Measurements from ENCODE around the gene MINDY4.

The MINDY4 gene

GRCh38 chr7:30911133-30911532 lies 139.9 kb downstream of the MINDY4 start:
- TF ChIP-seq CTCF (IDR thresholded peaks at IDR 0.05; ENCODE audit: insufficient read depth, low read depth, low read length, missing control alignments) = no peak
- no peak for DNase-seq (ENCODE audit: low read depth)
- H3K4me3 ChIP-seq (ENCODE audit: low read depth, low read length) = no peak overlapping the region

GRCh38 chr7:30911561-30911969 lies 140.3 kb downstream of the MINDY4 start, which contains the start of gene AQP1:
Gene AQP1, plus strand, starts transcription at chr7:30911853. Its CDS starts 57 bp downstream, at chr7:30911910.
- no peak within 1 kb of the TSS for H3K4me3 ChIP-seq (ENCODE audit: low read depth, low read length)
- DNase-seq (ENCODE audit: low read depth) = no peak
- no peak for TF ChIP-seq CTCF (IDR thresholded peaks at IDR 0.05; ENCODE audit: insufficient read depth, low read depth, low read length, missing control alignments)

- H3K4me3 ChIP-seq (ENCODE audit: low read depth, low read length) = no peak overlapping the region
- DNase-seq (ENCODE audit: low read depth) = no peak
- no peak for TF ChIP-seq CTCF (IDR thresholded peaks at IDR 0.05; ENCODE audit: insufficient read depth, low read depth, low read length, missing control alignments)
These were observed 141.0 kb downstream of the MINDY4 start for GRCh38 chr7:30912021-30912730.

GRCh38 chr7:30912731-30912985 lies 141.4 kb downstream of the MINDY4 start:
- TF ChIP-seq CTCF (IDR thresholded peaks at IDR 0.05; ENCODE audit: insufficient read depth, low read depth, low read length, missing control alignments) = no peak
- H3K4me3 ChIP-seq (ENCODE audit: low read depth, low read length) = no peak overlapping the region
- no peak for DNase-seq (ENCODE audit: low read depth)

- no peak for TF ChIP-seq CTCF (IDR thresholded peaks at IDR 0.05; ENCODE audit: insufficient read depth, low read depth, low read length, missing control alignments)
- DNase-seq (ENCODE audit: low read depth) = no peak
- no peak overlapping the region for H3K4me3 ChIP-seq (ENCODE audit: low read depth, low read length)
These were observed 142.0 kb downstream of the MINDY4 start for GRCh38 chr7:30912986-30913811.

- DNase-seq (ENCODE audit: low read depth) = no peak
- TF ChIP-seq CTCF (IDR thresholded peaks at IDR 0.05; ENCODE audit: insufficient read depth, low read depth, low read length, missing control alignments) = no peak
- no peak overlapping the region for H3K4me3 ChIP-seq (ENCODE audit: low read depth, low read length)
These were observed 142.8 kb downstream of the MINDY4 start for GRCh38 chr7:30913821-30914515.

All from GM12865 (cell line).